Caki2 (cell line): ENCODE data around the gene CPSF4L. TPM values are rescaled to one million over a fixed set of nuclear protein-coding genes. Genes with fewer than 3 reads are reported as not detected.
"Not testable (repeated sequence)": the region's sequence is repeated elsewhere in the genome, so short reads cannot be mapped to it uniquely, and the experiment has no call there.

Experiments used
- DNase-seq: peaks from one replicate; pipeline ENCODE4 v3.0.0-alpha.2; 2015; ENCODE audit warnings: low read depth
- in situ Hi-C: cut with HindIII; loops from 2 replicates; pipeline ENCODE4 v1.10.0; 2016; ENCODE audit warnings: low sequenced_read_pairs, low pct_unique_long_range_greater_than_20kb, mixed read lengths
- total RNA-seq: library from RNA; depleted of rRNA; stranded (reverse); fragments of >200 nt; shearing (Covaris generic); gene quantifications from 2 replicates; pipeline ENCODE4 v1.2.3, GENCODE V29; 2014; ENCODE audit warnings: low replicate concordance; rRNA removed

The CPSF4L gene
- total RNA-seq: not detected in 2 replicates

- in situ Hi-C loops: no loop called here
- no peak for DNase-seq
Measured at GRCh38 chr17:73261617-73261951, at the start of gene CPSF4L. Gene CPSF4L (minus strand): TSS chr17:73261880. CDS start chr17:73261818, 62 bp downstream.

- no peak for DNase-seq
- in situ Hi-C loops: no loop called here
Measured at GRCh38 chr17:73311428-73311780, 49.7 kb upstream of the CPSF4L start.

GRCh38 chr17:73309727-73310596 is 48.3 kb upstream of the CPSF4L start:
- in situ Hi-C loops: no loop called here
- peak; percentile 27 for DNase-seq

- DNase-seq, in situ Hi-C loops: not testable (repeated sequence)
Measured at GRCh38 chr17:73308959-73309358, 47.3 kb upstream of the CPSF4L start.

- DNase-seq: peak; percentile 95
- in situ Hi-C loops: no loop called here
Measured at GRCh38 chr17:73308017-73308823, 46.5 kb upstream of the CPSF4L start.

- no peak for DNase-seq
Measured at GRCh38 chr17:73307130-73307529, 45.5 kb upstream of the CPSF4L start.

GRCh38 chr17:73305845-73306836 is 44.5 kb upstream of the CPSF4L start:
- in situ Hi-C loops: no loop called here
- no peak for DNase-seq

More at GRCh38 chr17:73307130-73307529, 45.5 kb upstream of the CPSF4L start:
- in situ Hi-C loops: no loop called here

- in situ Hi-C loops: no loop called here
- peak; percentile 82 for DNase-seq
Measured at GRCh38 chr17:73304971-73305812, 43.5 kb upstream of the CPSF4L start.

- DNase-seq: peak; percentile 21
- in situ Hi-C loops: no loop called here
Measured at GRCh38 chr17:73304438-73304837, 42.8 kb upstream of the CPSF4L start.

- no peak for DNase-seq
- in situ Hi-C loops: no loop called here
Measured at GRCh38 chr17:73302189-73302588, 40.5 kb upstream of the CPSF4L start.

- in situ Hi-C loops: no loop called here
- no peak for DNase-seq
Measured at GRCh38 chr17:73301369-73301768, 39.7 kb upstream of the CPSF4L start.

GRCh38 chr17:73300392-73300791 is 38.7 kb upstream of the CPSF4L start:
- in situ Hi-C loops: no loop called here
- no peak for DNase-seq

- in situ Hi-C loops: no loop called here
- DNase-seq: no peak
Measured at GRCh38 chr17:73297934-73298861, 36.5 kb upstream of the CPSF4L start.

GRCh38 chr17:73293480-73293911 is 31.8 kb upstream of the CPSF4L start:
- in situ Hi-C loops: no loop called here
- peak; percentile 86 for DNase-seq

GRCh38 chr17:73293031-73293430 is 31.4 kb upstream of the CPSF4L start:
- in situ Hi-C loops: no loop called here
- no peak for DNase-seq

GRCh38 chr17:73292031-73292531 is 30.4 kb upstream of the CPSF4L start:
- peak; percentile 88 for DNase-seq

More at GRCh38 chr17:73292031-73292531, 30.4 kb upstream of the CPSF4L start:
- in situ Hi-C loops: no loop called here
